Psoas muscle (tissue), 8 donors: Measurements from ENCODE around the gene TUT1. TPM values are rescaled to one million over a fixed set of nuclear protein-coding genes. Genes with fewer than 3 reads are reported as not detected.
"Not testable (repeated sequence)": the region's sequence is repeated elsewhere in the genome, so short reads cannot be mapped to it uniquely, and the experiment has no call there.

ENCODE experiments used
- ATAC-seq, 4 donors: fragments of 200-7000 bp; cut with Tn5 transposase; one replicate each; pipeline ENCODE4 v1.9.1; 2020; ENCODE audit warnings: moderate library complexity in 3 of 4, mild to moderate bottlenecking in 2 of 4
- DNase-seq, 2 donors: peaks; one replicate each; pipeline ENCODE4 v3.0.0-alpha.2; 2020
- H3K27ac ChIP-seq: fragments of 200-600 bp; one replicate; pipeline ENCODE4 v1.8.0; 2022
- H3K27me3 ChIP-seq, 3 donors: fragments of 200-600 bp in 1 of 3; one replicate each; pipeline versions ENCODE4 v1.6.1 to v1.8.0; 2013 to 2022; ENCODE audit warnings: low read length in 2 of 3, mild to moderate bottlenecking in 2 of 3, moderate library complexity in 1 of 3; ENCODE audit not compliant: insufficient read depth in 3 of 3
- H3K36me3 ChIP-seq, 2 donors: fragments of 200-600 bp in 1 of 2; one replicate each; pipeline versions ENCODE4 v1.6.1 to v1.8.0; 2013 to 2022; ENCODE audit warnings: low read depth in 1 of 2, mild to moderate bottlenecking in 1 of 2, moderate library complexity in 1 of 2; ENCODE audit not compliant: insufficient read depth in 1 of 2
- H3K4me1 ChIP-seq: fragments of 200-600 bp; one replicate; pipeline ENCODE4 v1.8.0; 2022
- H3K4me3 ChIP-seq: fragments of 200-600 bp; one replicate; pipeline ENCODE4 v1.8.0; 2022; ENCODE audit warnings: mild to moderate bottlenecking
- H3K9me3 ChIP-seq: fragments of 200-600 bp; one replicate; pipeline ENCODE4 v1.8.0; 2022
- CTCF ChIP-seq: fragments of 200-600 bp; IDR thresholded peaks from one replicate; pipeline ENCODE4 v1.8.0; 2022; ENCODE audit warnings: antibody characterized with exemption
- WGBS, 3 donors: extraction: QIAGEN DNeasy Blood & Tissue Kit; methylation state at CpG; one replicate each; pipeline versions ENCODE4 v1.1.6 to v1.1.7; 2013; 5-methylcytosine and 5-hydroxymethylcytosine counted together
- intact Hi-C, 2 donors: fragments of 100-400 bp; cut with DNase I; formaldehyde crosslinking; loops; one replicate each; pipeline versions ENCODE4 v1.11.0 to v1.14.2; 2022
- polyA plus RNA-seq, 3 donors: library from polyadenylated mRNA; stranded (reverse); fragments of 200-250 nt; gene quantifications; one replicate each; pipeline ENCODE4 v1.2.3, GENCODE V29; 2013
- total RNA-seq, 4 donors: library from RNA; stranded (reverse); fragmentation: NEBNext Ultra II Directional in 2 of 4; extraction: Animal tissue kit (Norgen Biotek cat#: 25700) in 2 of 4; gene quantifications; one replicate each; pipeline versions ENCODE4 v1.2.1 to v1.2.4, GENCODE V29; 2021 to 2023
- donor health status: healthy with polysubstance abuse.
- donor health status: DM: no; HTN: no; CAD: no; lungs with moderate emphysema.
- donor health status: Bipolar disorder and iron deficiency.
- donor health status: healthy.
- donor health status: DM: yes; HTN: yes; CAD: no.
- donor health status: DM: no; HTN: no; CAD: no.
- donor health status: DM: no; HTN: no; CAD: no.
- donor health status: DM: yes; HTN: yes; CAD: no.

Gene TUT1
- total and polyA plus RNA-seq, 7 donors, result 12.1 to 23.7 (median 15.5) TPM

GRCh38 chr11:62592146-62592815 is 958 bp upstream of the TUT1 start:
- DNase-seq (no peak), ATAC-seq (no peak)
- H3K4me1 ChIP-seq, result peaks cover 27% of the 10 kb centered on the region
- TF ChIP-seq CTCF, result no peak
- intact Hi-C loops, result loop anchor here in 1 of 2 donors (5.0 to 10.0 kb wide), 2 partner anchors 100 to 627 kb away; partner anchors contain the start of gene FTH1
- no peaks in the 10 kb centered on the region for H3K27me3 ChIP-seq
- H3K4me3 ChIP-seq, result peak overlapping the region; percentile 95
- H3K9me3 ChIP-seq, result no peaks in the 10 kb centered on the region
- WGBS, 3 donors, result 13 to 15% (median 14%) methylated on average over 17 of the region's 17 CpGs
- H3K36me3 ChIP-seq, result peaks cover 8 to 58% of the 10 kb centered on the region in 2 donors
- H3K27ac ChIP-seq, result peak overlapping the region; percentile 94

- H3K27me3 ChIP-seq, result no peaks in the 10 kb centered on the region
- ATAC-seq (no peak), DNase-seq (peak in 1 of 2 donors; percentile 35)
- WGBS, 3 donors, result 67 to 68% (median 68%) methylated on average over 18 of the region's 18 CpGs
- peak overlapping the region; percentile 16 for H3K27ac ChIP-seq
- TF ChIP-seq CTCF, result peak; percentile 8
- H3K4me3 ChIP-seq, result no peak overlapping the region
- intact Hi-C loops, result no loop called here
- peaks cover 27% of the 10 kb centered on the region for H3K4me1 ChIP-seq
- no peaks in the 10 kb centered on the region for H3K9me3 ChIP-seq
- peaks cover 3 to 57% of the 10 kb centered on the region in 2 donors for H3K36me3 ChIP-seq
Measured at GRCh38 chr11:62588966-62589637, 2.2 kb downstream of the TUT1 start.

- H3K4me3 ChIP-seq, ATAC-seq, DNase-seq, H3K9me3 ChIP-seq, intact Hi-C loops, H3K27ac ChIP-seq, H3K27me3 ChIP-seq: not testable (repeated sequence)
- WGBS, 3 donors, result 76 to 88% (median 87%) methylated on average over 7 of the region's 7 CpGs
- peaks cover 3 to 80% of the 10 kb centered on the region in 2 donors for H3K36me3 ChIP-seq
- peaks cover 24% of the 10 kb centered on the region for H3K4me1 ChIP-seq
Measured at GRCh38 chr11:62585356-62585755, 6.0 kb downstream of the TUT1 start.

GRCh38 chr11:62581735-62582134 is 9.6 kb downstream of the TUT1 start:
- H3K27me3 ChIP-seq, H3K4me3 ChIP-seq, intact Hi-C loops, H3K9me3 ChIP-seq, ATAC-seq: not testable (repeated sequence)
- 94 to 97% (median 96%) methylated on average over 4 of the region's 4 CpGs for WGBS, 3 donors
- Histone ChIP-seq H3K27ac (peak overlapping the region; percentile 23), H3K36me3 (peaks cover 0 to 91% of the 10 kb centered on the region in 2 donors), H3K4me1 (peaks cover 21% of the 10 kb centered on the region)
- DNase-seq, result peak in 1 of 2 donors; percentile 12

- no peaks in the 10 kb centered on the region for H3K27me3 ChIP-seq
- peaks cover 0 to 91% of the 10 kb centered on the region in 2 donors for H3K36me3 ChIP-seq
- intact Hi-C loops, result no loop called here
- ATAC-seq (peak; percentile 53 to 83 (median 68)), DNase-seq (peak in 1 of 2 donors; percentile 54)
- no peak for TF ChIP-seq CTCF
- peaks cover 21% of the 10 kb centered on the region for H3K4me1 ChIP-seq
- no peak overlapping the region for H3K4me3 ChIP-seq
- WGBS, 3 donors, result 80 to 81% (median 81%) methylated on average over 18 of the region's 18 CpGs
- H3K9me3 ChIP-seq, result no peaks in the 10 kb centered on the region
- peak overlapping the region; percentile 23 for H3K27ac ChIP-seq
Measured at GRCh38 chr11:62580959-62581715, 10.2 kb downstream of the TUT1 start.
